ENCODE measurements around the gene SLC18B1.

The SLC18B1 gene

DNA sequence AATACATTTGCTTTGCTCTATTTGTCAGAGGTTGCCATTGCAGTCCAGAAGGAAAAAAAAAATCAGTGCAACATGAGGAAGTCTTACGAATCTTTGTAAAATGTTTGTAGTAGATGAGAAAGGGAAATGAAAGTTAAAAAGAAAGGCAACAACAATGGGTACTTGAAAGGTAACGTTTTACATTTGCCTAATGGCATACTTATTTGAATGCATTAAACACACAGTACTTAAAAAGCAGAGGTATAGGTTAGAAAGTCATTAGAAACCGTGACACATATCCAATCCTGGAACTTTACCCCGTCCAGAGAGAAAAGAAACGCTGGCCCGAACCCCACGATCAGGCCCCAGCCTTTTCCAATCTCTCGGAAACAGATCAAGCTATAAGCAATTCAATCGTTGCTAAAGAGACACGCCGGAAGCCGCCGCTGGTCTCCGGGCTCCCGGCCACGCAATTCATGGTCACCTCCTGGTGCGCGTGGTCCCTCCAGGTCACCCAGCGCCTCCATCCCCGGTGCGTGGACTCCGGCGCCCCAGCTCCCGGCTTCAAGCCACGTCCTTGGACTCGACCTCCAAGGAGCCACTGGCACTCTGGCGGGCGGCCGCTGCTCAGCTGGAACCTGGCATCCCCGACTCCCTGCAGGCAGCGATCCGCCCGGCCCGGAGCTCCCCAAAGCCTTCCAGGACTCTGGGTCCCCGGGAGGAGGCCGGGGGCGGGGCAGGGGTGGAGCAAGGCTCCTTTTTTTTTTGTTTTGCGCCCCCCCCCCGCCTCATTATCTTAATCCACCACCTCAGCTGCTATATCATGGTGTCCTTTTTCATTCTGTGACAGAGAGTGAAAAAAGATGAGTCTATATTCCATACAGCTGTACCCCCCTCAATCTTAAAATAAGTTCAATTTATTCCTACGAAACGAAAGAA lies at the start of gene SLC18B1:
Gene SLC18B1 (minus strand): TSS at position 687 of the 918 bp plus-strand sequence. CDS start 181 bp downstream, at position 506.
- DNase-seq (ENCODE audit: low read depth in 2 of 2) = peak in 1 of 2 donors; percentile 14

DNA sequence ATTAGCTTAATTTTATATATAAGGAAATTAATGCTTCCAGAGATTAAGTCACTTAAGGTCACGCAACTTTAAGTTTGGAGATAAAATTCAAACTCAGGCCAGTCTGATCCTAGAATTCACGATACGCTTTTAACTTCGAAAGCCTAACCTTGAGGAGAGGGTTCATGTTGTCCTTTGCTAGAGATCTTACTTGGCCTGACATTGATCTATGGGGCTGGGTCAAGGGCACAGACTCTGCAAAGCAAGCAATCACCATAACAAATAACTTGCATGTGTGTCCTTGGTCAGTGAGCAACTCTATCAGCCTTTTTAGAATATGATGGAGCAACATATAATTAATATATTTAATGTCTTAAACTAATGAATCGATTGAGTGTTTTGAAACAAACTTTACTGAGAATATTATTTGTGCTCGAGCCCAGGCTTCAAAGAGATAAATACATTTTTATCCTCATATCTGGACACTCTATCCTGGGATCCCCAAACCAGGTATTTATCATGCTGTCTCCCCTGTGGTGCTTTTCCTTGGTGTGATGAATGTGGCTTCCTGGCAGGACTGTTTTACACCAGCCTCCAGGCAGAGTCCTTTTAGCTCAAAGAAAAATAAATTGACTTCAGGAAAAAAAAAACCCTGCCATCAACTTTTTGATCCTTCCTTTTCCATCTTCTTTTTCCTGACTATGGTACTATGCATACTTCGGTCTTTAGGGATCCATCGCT lies 45.0 kb upstream of the SLC18B1 start:
- DNase-seq (ENCODE audit: low read depth in 2 of 2) = no peak

DNA sequence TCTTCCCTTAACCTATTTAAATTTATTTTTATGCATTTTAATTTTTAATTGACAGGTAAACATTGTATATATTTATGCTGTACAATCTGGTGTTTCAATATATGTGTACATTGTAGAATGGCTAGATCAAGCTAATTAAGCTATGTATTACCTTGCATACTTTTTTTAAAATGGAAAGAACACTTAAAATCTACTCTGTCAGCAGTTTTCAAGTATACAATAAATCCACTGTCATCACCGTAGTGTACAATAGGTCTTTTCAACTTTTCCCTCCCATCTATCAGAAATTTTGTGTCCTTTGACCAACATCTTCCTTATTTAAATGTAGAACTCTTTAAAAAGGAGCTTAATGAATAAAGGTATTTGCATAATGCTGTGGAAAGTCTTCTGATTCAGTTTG lies 43.5 kb upstream of the SLC18B1 start:
- no peak for DNase-seq (ENCODE audit: low read depth in 2 of 2)

DNA sequence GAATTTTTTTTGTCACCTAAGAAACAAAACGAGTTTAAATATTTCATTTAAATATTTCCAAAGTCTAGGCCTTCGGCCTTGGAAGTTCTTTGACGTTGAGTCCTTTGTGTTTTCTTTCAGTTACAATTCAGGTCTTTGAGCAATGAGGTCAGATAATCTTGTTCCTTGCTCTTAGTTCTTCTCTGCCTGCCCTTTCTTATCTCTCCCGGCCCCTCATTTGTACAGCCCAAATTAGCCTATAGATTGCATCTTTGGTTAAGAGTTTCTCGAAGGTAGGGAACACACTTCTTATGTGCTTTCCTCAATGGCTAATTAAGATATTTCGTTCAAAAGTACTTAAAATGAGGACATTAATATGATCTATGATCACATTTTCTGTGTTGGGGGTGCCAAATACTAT lies 34.5 kb upstream of the SLC18B1 start:
- DNase-seq (ENCODE audit: low read depth in 2 of 2) = no peak

DNA sequence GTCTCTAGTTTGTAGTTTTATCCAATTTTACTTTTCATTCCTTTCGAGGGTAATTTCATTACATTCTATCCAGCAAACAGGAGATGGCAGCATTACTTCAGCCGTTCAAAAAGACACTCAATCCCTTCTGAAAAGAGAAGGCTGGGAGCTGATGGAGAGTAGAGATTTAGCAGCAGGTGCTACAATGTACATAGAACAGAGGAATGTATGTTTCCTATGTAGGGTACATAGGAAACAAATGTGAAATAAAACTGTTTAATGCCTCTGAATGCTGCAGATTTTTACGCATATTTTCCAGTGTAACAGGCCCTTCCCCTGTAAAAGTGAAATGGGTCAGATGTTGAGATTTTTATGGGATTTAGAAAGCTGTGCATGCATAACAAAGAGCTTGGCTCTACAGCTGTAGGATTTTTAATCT lies 31.9 kb upstream of the SLC18B1 start:
- no peak for DNase-seq (ENCODE audit: low read depth in 2 of 2)

DNA sequence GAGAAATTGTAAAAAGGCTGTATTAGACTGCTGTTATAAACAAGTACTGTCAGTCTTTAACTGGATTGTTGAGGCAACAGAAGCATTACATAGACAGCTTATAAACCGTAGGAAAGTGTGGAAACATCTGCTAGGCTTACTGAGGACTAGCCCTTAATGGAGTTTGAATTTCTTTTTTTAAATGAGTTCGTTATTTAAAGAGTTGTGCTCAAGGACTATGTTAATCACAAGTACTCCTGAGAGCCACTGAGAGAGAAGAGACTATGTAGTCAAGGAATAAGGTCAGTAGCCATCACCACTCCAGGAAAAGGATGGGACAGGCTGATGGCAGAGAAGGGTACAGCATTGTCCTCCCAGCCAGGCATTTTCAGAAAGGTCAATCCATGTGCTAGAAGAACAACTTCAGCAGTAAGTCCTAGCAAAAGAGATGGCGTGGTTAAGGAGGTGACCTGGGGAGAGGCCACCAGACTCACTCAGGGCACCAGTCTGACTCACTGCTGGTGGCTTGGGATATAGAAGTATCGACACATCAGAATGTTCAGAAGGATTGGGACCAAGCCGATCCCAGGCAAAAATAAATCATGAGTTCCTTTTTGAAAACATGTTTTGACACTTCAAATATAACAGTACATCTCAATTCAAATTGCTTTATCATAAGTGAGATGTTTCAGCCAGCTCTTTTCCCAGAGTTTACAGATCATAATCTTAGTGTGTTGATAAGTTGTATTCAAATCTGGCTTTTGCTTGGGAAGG lies 22.4 kb upstream of the SLC18B1 start:
- DNase-seq (ENCODE audit: low read depth in 2 of 2) = no peak

DNA sequence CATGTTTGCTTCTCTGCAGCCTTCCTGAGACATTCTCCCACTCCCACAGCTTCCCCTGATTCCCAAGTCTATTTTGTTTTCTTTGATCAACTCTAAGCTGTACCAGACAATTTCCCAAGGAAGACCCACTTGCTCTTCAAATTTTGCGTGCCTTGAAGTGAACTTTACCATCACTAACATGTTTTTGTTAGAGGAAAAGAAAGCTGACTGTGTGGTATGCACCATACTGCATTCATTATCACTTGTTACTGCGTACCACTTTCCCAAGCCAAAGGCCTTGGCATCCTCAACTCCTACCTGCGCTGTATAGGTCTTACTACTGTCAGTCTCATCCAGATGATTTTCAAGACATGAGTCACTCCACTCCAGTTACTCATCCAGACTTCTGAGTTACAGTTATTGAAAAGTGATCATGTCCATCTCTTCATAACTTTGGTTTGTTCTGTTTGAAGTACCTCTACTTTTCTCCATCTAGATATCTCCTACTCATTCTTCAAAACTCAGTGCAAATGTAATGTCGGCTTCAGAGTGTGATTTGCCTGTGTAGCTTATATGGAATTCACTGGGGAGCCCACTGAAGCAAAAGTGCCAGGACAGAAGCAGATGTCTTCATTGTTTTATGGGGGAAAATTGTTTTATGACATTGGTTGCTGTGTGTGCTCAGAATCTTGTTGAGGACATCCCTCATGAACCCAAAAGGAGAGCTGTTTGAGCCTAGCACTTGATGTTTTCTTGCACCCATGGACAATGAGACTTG lies 21.1 kb upstream of the SLC18B1 start:
- DNase-seq (ENCODE audit: low read depth in 2 of 2) = no peak

DNA sequence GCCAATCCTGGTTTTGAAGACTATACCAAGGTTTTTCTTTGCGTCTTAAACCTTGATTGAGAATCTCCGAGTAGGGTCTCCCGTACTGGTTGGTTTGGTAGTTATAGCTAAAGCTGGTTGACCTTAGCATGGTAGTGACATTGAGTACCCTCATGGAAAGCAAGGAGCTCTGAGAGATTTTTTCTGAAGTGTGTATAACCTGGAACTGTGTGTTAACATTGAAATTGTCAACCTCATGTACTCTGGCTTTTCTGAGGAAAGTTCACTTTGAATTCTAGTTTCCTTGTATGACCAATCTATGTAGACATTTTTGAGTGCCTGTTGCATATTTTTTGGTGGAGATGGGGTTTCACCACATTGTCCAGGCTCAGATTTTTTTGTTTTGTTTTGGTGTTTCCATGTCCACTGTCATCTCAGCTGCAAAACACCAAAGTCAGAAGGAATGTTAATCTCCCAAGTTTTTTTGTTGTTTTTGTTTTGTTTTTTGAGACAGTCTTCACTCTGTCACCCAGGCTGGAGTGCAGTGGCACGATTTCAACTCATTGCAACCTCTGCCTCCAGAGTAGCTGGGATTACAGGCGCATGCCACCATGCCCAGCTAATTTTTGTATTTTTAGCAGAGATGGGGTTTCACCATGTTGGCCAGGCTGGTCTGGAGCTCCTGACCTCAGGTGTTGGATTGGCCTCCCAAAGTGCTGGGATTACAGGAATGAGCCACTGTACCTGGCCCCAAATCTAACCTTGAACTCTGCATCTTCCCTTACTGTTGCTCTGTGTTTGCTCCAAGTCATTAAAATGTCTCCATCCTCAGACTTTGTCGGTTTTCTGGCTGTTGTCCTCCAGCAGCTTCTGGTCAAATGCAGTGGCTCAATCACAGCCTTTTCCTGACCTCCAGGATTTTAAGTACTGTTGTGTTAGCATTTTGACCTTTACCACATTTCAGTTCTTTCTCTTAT lies 20.2 kb upstream of the SLC18B1 start:
- no peak for DNase-seq (ENCODE audit: low read depth in 2 of 2)

DNA sequence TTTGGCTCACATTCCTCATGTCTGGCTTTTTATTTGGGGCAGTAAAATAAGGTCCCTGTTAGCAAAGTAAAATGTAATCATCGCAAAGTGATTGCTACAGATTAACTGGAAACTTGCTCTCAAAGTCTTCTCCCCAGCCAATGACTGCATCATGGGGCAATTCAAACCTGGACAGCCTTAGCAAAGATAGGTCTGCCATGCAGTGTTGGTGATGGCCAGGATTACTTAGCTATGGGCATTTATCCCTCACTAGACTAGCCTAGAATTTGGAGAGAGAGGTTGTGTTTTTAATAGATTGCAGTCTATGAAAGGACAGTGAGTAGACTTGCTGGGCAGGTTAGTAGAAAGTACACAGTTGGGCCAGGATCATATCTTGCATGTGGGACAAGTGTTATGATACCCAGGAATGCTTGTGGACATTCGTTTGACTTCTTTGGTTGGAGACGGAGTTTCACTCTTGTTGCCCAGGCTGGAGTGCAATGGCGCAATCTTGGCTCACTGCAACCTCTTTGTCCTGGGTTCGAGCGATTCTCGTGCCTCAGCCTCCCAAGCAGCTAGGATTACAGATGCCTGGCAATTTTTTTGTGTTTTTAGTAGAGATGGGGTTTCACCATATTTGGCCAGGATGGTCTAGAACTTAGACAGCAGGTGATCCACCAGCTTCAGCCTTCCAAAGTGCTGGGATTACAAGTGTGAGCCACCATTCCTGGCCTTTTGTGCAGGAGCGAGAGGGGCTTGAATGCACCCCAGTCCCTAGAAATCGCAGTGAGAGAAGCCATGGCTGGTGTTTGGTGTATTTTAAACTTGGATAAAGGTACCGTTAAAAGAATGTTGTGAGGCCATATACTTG lies 19.3 kb upstream of the SLC18B1 start:
- DNase-seq (ENCODE audit: low read depth in 2 of 2) = no peak

DNA sequence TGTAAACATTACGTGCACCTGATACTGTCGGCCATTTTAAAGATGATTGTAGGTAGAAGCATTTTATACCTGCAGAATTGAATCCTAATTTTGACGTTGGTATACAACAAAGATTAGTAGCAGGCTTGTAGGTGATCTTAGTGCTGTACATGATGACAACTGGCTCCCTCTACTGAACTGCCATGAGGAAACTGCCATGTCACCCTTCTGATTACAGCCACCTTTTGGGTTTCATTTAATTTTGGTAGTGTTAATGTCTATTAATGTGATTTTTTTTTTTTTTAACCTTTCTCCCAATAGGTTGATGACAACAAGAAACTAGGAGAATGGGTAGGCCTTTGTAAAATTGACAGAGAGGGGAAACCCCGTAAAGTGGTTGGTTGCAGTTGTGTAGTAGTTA lies 18.2 kb upstream of the SLC18B1 start:
- no peak for DNase-seq (ENCODE audit: low read depth in 2 of 2)

DNA sequence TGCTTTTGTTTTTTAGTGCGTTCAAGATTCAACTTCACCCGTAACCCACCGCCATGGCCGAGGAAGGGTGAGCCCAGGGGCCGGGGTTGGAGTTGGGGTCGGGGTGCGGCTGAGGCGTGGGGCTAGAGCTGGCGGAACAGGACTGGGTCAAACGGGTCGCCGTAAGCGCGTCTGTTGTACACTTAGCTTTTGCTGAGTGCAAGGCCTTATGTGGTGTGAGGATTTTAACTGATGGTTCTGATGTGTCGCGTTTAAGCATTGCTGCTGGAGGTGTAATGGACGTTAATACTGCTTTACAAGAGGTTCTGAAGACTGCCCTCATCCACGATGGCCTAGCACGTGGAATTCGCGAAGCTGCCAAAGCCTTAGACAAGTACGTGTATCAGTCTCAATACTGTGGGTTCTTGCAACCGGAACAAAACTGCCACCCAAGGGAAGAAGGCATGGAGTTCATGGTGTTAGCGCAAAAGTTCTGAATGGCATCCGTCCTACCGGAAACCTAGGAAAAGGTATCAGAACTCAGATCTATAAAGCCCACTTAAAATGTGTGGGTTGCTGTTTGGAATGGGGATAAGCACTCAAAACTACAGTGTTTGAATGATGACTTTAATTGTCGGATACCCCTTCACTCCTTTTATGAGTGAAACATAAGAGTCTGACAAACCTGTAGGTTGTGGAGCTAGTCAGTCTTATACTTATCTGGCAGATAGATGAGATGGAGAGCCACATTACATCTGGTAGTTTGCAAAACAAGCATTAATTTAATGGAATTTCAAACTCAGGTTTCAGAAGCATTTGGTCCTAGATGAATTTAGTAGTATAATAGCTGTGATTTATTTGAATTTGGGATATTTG lies 16.5 kb upstream of the SLC18B1 start:
- DNase-seq (ENCODE audit: low read depth in 2 of 2) = no peak

DNA sequence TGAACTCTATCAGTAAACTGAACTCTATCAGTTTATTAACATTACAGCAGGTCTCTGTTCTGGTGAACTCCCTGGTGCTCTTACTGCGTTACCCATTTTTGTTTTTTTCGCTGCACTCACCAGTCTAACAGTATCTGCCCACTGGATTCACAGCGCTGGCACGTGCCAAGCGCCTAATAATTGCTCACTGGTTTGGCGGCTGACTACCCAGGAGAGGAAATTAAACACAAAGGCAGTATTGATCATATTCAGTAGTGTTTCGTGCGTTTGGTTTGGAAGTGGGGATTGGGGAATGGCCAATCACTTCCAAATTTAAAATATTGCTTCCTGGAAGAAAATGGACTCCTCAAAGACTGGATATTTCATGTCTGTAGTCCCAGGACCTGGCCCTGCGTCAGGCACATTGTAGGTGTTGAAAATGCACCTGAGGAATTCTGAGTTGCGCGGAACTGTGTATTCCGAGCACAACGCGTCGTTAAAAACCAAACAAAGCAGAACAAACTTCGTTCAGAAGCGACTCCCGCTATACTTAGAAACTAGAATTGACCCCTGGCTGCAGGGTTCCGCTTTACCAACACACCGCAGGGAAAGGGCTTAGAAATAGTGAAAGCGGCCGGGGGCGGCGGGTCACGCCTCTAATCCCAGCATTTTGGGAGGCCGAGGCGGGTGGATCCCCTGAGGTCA lies 14.9 kb upstream of the SLC18B1 start:
- no peak for DNase-seq (ENCODE audit: low read depth in 2 of 2)

DNA sequence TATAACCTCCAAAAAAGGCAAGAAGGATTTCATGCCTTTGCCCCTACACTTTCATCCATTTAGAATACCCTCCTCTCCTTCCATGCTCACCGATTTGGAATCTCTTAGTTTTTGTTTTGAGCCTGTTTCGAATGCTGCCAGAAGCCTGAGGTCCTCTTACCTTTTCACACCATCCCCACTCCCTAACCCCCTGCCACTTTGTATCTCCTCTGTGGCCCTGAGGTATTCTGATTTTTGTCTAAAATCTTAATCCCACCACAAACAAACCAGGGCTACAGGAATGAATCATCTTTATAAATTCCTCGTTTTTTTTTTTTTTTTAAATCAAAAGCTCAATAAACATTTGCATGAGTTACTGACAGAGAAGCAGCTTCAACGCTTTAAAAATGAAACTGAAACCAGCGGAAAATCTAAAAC lies 14.3 kb upstream of the SLC18B1 start:
- no peak for DNase-seq (ENCODE audit: low read depth in 2 of 2)

DNA sequence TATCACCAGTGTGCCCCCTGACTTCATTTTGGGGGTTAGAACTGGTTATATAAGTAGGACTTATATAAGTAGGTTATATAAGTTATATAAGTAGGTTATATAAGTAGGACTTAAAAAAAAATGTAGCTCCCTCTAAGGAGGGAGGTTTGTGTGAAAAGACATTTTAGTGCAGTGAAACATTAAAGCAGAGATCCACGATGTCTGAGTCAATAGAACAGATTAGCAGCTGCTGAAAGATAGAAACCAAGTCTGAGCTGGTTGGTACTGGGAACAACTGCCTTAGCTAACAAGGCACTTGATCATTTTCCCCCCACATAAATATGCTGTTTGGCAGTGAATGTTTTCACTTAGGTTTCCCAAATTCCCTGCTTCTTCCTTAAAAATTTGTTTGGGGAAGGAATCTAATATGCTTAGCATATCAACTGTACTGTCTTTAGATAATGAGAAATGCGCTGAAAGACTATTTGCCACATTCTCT lies 13.9 kb upstream of the SLC18B1 start:
- DNase-seq (ENCODE audit: low read depth in 2 of 2) = no peak

DNA sequence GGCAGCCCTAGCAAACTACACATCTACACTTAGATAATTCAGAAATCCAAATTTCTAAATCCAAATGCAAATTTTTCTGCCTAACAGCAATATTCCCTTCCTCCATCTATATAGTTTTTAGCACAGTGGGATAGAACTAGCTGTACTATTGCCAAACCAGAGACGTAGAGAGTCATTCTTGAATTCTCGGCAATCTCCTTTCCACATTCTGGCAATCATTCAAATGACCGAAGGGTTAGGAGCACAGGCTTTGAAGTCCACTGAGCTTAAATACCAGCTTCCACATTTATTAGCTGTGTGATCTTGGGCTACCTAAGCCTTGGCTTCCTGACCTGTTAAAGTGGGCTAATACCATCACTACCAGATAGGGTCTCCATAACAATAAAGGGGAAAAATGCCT lies 12.8 kb upstream of the SLC18B1 start:
- no peak for DNase-seq (ENCODE audit: low read depth in 2 of 2)

DNA sequence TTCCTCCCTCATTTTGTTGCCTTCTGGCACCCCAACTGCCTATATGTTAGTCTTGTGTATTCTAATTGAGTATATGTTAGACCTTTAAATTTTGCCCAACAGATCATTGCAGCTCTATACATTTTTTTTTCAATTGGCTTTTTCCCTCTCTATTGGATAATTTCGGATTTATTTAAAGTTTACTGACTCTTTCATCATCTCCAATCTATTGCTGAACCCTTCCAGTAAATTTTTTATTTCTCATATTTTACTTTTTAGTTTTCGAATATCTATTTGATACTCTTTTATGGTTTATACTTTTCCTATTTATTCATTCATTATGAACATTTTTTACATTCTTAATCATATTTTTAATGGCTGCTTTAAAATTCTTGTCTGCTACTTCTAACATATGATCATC lies 7.1 kb upstream of the SLC18B1 start:
- DNase-seq (ENCODE audit: low read depth in 2 of 2) = no peak

DNA sequence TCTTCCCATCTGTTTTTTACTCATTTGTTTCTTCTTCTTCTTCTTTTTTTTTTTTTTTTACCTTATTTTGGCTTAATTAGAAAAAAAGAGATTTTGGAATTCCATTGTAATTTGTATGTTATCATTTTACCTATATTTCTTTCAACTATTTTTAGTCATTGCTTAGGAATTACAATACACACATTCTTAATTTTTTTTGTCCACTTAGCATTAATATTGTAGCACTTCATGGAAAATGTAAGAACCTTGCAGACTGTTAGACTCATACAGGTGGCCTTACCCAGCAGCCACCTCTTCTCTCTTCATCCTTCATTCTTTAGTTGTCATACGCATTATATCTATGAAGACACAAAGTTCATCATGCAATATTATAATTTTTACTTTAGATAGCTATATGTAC lies 5.8 kb upstream of the SLC18B1 start:
- no peak for DNase-seq (ENCODE audit: low read depth in 2 of 2)

DNA sequence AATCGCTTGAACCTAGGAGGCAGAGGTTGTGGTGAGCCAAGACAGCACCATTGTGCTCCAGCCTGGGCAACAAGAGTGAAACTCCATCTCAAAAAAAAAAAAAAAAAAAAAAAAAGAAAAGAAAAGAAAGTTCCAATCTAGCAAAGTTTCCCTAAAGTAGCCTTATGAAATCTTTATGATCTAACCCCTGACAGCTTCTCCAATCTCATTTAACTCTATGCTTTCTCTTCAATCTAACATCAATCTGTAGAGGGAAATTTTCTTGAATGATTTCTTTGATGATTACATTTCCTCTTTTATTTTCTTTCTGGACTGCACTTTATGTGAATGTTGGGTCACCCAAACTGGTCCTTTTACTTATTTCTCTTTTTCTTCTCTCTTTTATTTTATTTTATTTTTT lies 2.2 kb upstream of the SLC18B1 start:
- DNase-seq (ENCODE audit: low read depth in 2 of 2) = no peak

Measured in stimulated activated CD8-positive, alpha-beta memory T cell treated with anti-CD3 and anti-CD28 coated beads, Interleukin-7, amount 100 ng/mL, for 1 hour (primary cell).